A549 (cell line): ENCODE results near the gene CTIF.

Experiments used
- TF ChIP-seq, protein P1 (sequence below): fragments of 450-650 bp; IDR thresholded peaks from 2 replicates; pipeline ENCODE4 v1.6.1; 2014; ENCODE audit warnings: antibody characterized with exemption
- TF ChIP-seq, protein P2 (sequence below): fragments of >200 bp; sonication (Bioruptor Twin); formaldehyde crosslinking; IDR thresholded peaks from 3 replicates; pipeline ENCODE4 v1.5.1; 2016
- TF ChIP-seq, protein P3 (sequence below): IDR thresholded peaks from 2 replicates; pipeline ENCODE4 v1.6.1; 2012; ENCODE audit warnings: low read depth, borderline replicate concordance
- TF ChIP-seq, protein P4 (sequence below): fragments of 250-450 bp; sonication (Bioruptor Pico); IDR thresholded peaks from 2 replicates; pipeline ENCODE4 v1.5.0; 2021; ENCODE audit warnings: mild to moderate bottlenecking, moderate library complexity, borderline replicate concordance

DNA sequence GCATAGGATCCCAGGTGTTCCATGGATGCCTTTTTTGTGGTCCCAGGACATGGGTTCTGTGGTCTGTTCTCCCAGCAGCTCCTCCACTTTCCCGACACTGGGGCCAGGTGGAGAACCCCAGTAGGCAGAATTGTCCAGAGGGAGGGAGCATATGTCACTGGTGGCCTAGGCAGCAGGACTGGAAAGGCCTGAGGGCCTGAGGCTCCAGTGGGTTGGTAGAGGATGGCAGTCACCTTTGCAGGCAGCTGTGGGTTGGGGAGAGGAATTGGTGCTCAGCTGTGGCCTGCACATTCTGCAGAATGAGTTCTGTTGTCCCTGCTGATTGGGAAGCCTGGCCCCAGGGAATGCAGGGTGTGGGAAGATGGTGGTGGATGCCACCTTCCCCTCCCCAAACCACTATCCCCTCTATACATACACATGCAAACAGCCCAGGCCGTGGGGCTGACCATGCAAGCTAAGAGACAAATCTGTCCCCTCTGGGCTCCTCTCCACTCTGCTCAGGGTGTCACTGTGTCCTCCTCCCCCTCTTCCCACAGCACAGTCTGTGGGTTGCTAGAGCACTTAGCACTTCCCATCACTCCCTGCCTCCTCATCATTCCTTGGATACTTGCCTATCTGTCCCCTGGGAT is 11.4 kb downstream of the CTIF start:
- TF ChIP-seq, protein P1, sequence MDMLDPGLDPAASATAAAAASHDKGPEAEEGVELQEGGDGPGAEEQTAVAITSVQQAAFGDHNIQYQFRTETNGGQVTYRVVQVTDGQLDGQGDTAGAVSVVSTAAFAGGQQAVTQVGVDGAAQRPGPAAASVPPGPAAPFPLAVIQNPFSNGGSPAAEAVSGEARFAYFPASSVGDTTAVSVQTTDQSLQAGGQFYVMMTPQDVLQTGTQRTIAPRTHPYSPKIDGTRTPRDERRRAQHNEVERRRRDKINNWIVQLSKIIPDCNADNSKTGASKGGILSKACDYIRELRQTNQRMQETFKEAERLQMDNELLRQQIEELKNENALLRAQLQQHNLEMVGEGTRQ: no peak
- TF ChIP-seq, protein P2, sequence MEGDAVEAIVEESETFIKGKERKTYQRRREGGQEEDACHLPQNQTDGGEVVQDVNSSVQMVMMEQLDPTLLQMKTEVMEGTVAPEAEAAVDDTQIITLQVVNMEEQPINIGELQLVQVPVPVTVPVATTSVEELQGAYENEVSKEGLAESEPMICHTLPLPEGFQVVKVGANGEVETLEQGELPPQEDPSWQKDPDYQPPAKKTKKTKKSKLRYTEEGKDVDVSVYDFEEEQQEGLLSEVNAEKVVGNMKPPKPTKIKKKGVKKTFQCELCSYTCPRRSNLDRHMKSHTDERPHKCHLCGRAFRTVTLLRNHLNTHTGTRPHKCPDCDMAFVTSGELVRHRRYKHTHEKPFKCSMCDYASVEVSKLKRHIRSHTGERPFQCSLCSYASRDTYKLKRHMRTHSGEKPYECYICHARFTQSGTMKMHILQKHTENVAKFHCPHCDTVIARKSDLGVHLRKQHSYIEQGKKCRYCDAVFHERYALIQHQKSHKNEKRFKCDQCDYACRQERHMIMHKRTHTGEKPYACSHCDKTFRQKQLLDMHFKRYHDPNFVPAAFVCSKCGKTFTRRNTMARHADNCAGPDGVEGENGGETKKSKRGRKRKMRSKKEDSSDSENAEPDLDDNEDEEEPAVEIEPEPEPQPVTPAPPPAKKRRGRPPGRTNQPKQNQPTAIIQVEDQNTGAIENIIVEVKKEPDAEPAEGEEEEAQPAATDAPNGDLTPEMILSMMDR: no peak
- TF ChIP-seq, protein P3, sequence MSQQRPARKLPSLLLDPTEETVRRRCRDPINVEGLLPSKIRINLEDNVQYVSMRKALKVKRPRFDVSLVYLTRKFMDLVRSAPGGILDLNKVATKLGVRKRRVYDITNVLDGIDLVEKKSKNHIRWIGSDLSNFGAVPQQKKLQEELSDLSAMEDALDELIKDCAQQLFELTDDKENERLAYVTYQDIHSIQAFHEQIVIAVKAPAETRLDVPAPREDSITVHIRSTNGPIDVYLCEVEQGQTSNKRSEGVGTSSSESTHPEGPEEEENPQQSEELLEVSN: no peak
- TF ChIP-seq, protein P4, sequence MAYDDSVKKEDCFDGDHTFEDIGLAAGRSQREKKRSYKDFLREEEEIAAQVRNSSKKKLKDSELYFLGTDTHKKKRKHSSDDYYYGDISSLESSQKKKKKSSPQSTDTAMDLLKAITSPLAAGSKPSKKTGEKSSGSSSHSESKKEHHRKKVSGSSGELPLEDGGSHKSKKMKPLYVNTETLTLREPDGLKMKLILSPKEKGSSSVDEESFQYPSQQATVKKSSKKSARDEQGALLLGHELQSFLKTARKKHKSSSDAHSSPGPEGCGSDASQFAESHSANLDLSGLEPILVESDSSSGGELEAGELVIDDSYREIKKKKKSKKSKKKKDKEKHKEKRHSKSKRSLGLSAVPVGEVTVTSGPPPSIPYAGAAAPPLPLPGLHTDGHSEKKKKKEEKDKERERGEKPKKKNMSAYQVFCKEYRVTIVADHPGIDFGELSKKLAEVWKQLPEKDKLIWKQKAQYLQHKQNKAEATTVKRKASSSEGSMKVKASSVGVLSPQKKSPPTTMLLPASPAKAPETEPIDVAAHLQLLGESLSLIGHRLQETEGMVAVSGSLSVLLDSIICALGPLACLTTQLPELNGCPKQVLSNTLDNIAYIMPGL: no peak
